Rectal smooth muscle tissue (tissue), 1 donor: Measurements from ENCODE around the gene PLA2G4E.

Experiments
- H3K27ac ChIP-seq: one replicate; pipeline ENCODE4 v1.7.0; 2013; ENCODE audit warnings: low read depth, low read length, inconsistent platforms
- H3K27me3 ChIP-seq: one replicate; pipeline ENCODE4 v1.7.0; 2013; ENCODE audit warnings: low read length; ENCODE audit not compliant: control insufficient read depth, insufficient read depth
- H3K36me3 ChIP-seq: one replicate; pipeline ENCODE4 v1.7.0; 2013; ENCODE audit warnings: low read length; ENCODE audit not compliant: control insufficient read depth, insufficient read depth
- H3K4me1 ChIP-seq: one replicate; pipeline ENCODE4 v1.7.0; 2013; ENCODE audit warnings: low read length; ENCODE audit not compliant: control insufficient read depth, insufficient read depth
- H3K4me3 ChIP-seq: one replicate; pipeline ENCODE4 v1.7.0; 2013; ENCODE audit warnings: low read length
- H3K9ac ChIP-seq: one replicate; pipeline ENCODE4 v1.7.0; 2013; ENCODE audit warnings: low read length

PLA2G4E gene

DNA sequence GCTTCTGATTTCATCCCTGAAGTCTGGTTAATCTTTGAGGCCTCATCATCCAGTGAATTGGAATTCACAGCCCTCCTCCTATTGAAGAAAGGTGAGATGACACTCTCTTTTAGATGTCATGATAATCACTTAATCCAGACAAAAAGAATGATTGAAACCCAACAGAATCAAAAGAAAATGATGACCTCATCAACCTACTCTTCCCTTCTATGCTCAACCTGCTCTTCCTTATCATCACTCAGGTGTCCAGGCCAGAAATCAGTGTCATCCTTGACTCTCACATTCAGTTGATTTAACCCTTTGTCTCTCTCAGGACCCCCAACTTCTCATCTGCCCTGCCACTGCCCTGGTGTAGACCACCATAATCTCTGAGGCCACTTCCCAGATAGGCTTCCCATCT lies 11.8 kb downstream of the PLA2G4E start:
- no peak overlapping the region for H3K4me3 ChIP-seq
- no peaks in the 10 kb centered on the region for H3K36me3 ChIP-seq
- H3K4me1 ChIP-seq = no peaks in the 10 kb centered on the region
- H3K27me3 ChIP-seq = no peaks in the 10 kb centered on the region
- no peak overlapping the region for H3K27ac ChIP-seq
- no peak overlapping the region for H3K9ac ChIP-seq

DNA sequence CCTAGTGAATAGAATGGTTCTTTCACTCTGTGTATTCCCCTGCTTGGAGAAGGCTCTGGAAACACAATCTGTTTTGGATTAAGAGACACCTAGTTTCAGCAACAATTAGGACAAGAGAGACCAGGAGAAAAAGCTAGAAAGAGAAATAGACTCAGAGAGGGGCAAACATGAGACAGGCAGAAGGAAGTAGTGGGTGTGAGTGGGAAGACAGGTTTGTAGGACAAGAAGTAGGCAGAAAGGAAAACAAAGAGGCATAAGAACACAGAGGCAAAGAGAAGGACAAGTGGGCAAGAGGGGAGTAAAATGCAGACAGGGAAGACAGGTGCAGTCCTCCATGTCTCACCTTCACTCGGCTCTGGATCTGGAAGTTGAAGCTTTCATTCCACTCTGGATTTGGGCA lies 13.5 kb downstream of the PLA2G4E start:
- Histone ChIP-seq H3K27ac (no peak overlapping the region), H3K36me3 (no peaks in the 10 kb centered on the region), H3K4me3 (no peak overlapping the region), H3K4me1 (no peaks in the 10 kb centered on the region), H3K27me3 (no peaks in the 10 kb centered on the region), H3K9ac (no peak overlapping the region)

DNA sequence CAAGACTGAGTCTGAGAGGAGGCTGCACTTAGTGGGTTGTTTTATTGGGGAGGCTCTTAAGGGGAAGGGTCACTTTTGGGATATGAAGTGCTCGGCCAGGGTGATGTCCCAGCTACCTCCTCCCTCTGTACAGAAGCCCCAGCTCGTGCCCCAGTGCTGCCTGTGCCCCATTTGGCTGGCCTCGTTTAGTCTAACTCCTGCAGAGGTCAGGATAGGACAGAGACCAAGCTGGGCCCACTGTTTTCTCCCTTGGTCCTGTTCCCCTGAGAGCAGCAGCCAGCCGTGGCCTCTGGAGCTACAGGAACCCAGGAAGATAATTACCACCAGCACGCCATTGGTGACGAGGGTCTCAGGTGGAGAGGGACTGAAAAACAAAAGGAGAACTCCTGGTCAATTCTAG lies 18.5 kb downstream of the PLA2G4E start:
- H3K4me3 ChIP-seq = no peak overlapping the region
- no peaks in the 10 kb centered on the region for H3K27me3 ChIP-seq
- H3K36me3 ChIP-seq = no peaks in the 10 kb centered on the region
- H3K4me1 ChIP-seq = no peaks in the 10 kb centered on the region
- no peak overlapping the region for H3K27ac ChIP-seq
- no peak overlapping the region for H3K9ac ChIP-seq

DNA sequence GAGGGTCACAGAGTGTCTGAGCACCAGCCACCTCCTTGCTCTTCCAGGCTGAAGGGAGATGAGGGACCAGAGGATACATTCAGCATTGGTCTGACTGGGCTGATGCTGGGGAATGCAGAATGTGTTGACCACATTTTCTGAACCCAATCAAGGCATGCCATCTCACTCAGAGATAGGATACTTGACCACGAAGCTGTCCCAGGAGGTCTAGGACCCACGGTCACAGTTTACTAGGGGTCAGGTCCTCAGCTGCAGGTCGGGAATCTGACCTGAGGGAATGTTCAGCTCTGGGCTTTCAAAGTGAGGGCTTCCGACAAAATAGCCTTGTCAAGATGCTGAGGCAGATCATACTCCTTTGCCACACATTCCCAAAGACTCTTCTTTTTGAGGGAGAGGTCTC lies 19.6 kb downstream of the PLA2G4E start:
- Histone ChIP-seq H3K9ac (no peak overlapping the region), H3K27me3 (no peaks in the 10 kb centered on the region), H3K4me3 (no peak overlapping the region), H3K36me3 (no peaks in the 10 kb centered on the region), H3K4me1 (no peaks in the 10 kb centered on the region), H3K27ac (no peak overlapping the region)

DNA sequence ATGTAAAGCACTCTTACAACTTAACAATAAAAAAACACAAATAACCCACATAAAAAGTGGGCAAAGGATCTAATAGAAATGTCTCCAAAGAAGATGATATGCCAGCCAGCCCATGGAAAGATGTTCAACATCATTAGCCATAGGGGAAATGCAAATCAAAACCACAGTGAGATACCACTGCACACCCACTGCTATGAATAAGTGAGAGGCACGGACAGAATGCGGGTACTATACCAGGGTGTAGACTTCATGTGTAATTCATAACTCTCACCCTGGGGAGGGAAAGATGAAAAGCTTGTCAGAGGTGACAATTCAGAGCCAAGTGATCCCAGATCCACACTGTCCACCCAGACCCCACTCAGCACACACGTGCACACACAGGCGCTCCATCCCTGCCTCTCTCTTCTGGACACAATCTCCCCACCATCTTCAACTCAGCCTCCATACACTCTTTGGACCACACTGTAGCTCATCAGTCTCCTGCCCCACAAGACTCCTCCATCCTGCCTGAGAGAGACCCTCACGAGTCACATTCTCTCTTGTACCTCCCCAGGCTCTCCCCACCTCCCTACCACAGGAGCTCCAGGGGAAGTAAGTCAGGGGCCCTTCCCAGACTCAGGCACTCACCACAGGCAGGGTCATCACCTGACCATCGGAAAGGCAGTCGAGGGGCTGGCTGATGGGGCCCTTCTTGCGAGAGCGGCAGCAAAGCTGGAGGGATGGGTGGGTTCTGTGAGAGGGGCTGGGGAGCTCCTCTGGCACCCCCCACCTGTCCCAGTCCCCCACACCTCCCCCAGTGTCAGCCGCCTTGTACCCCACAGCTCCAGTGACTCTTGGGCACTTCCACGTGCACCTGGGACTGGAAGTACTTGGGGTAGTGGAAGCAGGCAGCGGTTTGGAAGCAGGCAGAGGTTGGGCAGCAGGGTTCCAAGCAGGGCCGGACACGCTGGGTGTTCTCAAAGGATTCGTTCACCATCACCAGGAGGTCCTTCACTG lies 21.3 kb downstream of the PLA2G4E start:
- Histone ChIP-seq H3K27me3 (no peaks in the 10 kb centered on the region), H3K36me3 (no peaks in the 10 kb centered on the region), H3K9ac (no peak overlapping the region), H3K4me1 (no peaks in the 10 kb centered on the region), H3K4me3 (no peak overlapping the region), H3K27ac (no peak overlapping the region)

DNA sequence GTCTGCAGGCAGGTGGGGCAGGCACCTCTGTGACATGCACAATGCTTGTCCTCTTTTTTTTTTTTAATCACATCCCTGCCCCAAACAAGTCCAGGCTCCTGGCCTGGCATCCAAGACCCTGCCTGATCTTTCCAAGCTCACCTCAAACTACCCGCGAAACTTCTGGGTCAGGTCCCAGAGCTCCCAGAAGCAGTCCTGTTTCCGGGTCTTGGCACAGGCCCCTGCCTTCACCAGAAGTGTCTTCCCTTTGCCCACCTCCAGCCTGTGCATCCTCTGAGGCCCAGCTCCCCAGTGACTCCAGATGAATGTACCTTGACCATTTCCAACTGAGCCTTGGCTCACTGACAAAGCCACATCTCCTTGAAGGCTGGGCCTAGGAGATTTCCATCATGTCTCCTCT lies 23.0 kb downstream of the PLA2G4E start:
- H3K4me3 ChIP-seq = no peak overlapping the region
- no peaks in the 10 kb centered on the region for H3K36me3 ChIP-seq
- no peak overlapping the region for H3K9ac ChIP-seq
- no peaks in the 10 kb centered on the region for H3K27me3 ChIP-seq
- no peaks in the 10 kb centered on the region for H3K4me1 ChIP-seq
- no peak overlapping the region for H3K27ac ChIP-seq

DNA sequence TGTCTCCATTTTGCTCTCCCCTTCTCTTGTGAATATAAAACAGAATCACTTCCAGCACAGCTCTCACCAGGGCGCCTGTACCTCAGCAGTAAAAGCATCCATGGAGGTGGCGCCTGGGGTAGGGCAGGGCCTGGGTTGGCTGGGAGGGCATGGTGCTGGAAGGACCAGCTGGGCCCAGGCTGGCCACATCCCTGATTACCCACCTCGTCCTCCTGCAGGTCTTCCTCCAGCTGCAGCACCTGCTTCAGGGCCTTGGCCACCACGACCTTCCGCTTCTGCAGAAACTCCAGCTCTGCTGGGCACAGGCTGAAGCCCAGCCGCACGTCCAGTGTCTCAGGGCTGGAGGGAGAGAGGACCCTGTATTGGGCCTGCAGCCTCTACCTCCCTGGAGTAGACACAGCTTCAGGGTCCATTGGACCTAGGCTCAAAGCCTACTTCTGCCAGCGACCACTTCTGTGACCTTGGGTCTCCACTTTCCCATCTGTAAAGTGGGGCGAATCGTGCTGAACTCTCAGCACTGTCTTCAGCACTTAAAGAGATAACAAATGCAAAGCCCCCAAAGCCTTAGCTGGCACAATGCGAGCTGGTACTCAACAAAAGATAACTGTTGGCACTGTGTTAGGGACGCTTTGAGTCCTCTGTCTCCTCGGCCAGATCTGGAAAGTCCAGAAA lies 23.8 kb downstream of the PLA2G4E start:
- no peaks in the 10 kb centered on the region for H3K27me3 ChIP-seq
- H3K27ac ChIP-seq = no peak overlapping the region
- no peaks in the 10 kb centered on the region for H3K4me1 ChIP-seq
- H3K9ac ChIP-seq = no peak overlapping the region
- no peaks in the 10 kb centered on the region for H3K36me3 ChIP-seq
- H3K4me3 ChIP-seq = no peak overlapping the region

DNA sequence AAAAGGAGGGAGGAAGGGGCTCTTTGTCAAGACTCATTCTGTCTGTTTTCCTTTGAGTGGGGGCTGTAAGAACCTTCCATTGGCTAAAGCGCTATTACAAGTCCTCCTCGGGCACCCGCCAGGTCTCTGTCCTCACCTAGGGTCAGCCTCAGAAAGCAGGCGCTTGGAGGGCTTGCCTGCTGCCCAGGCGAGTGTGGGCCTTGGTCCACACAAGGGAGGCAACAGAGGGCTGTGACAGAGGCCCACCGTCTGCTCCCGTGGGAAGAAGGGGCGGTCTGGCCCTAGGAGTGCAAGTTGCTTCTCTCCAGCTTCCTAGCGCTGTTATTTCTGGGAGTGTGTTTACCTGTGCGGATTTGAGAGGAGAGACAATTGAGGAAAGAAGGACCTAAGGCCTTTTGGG lies 24.5 kb downstream of the PLA2G4E start:
- H3K4me3 ChIP-seq = no peak overlapping the region
- no peak overlapping the region for H3K27ac ChIP-seq
- no peak overlapping the region for H3K9ac ChIP-seq
- H3K36me3 ChIP-seq = no peaks in the 10 kb centered on the region
- H3K27me3 ChIP-seq = no peaks in the 10 kb centered on the region
- no peaks in the 10 kb centered on the region for H3K4me1 ChIP-seq

DNA sequence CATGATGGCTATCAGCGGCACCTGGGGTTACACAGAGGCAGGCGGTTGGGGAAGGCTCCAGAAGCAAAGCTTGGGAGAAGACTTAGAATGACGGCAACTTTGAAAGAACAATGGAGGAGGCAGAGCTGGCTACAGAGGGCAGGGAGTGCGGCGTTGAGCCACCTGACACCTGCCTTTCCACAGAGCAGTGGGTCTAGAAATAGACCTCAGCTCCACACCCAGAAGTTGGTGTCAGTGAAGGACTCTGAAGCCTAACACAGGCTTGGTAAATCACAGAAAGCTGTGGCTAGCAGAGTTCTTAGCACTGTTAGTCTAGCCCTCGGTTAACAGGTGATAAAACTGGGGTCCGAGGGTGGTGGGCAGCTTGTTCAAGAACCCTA lies 25.4 kb downstream of the PLA2G4E start:
- Histone ChIP-seq H3K4me3 (no peak overlapping the region), H3K36me3 (no peaks in the 10 kb centered on the region), H3K4me1 (no peaks in the 10 kb centered on the region), H3K27ac (no peak overlapping the region), H3K27me3 (no peaks in the 10 kb centered on the region), H3K9ac (no peak overlapping the region)

DNA sequence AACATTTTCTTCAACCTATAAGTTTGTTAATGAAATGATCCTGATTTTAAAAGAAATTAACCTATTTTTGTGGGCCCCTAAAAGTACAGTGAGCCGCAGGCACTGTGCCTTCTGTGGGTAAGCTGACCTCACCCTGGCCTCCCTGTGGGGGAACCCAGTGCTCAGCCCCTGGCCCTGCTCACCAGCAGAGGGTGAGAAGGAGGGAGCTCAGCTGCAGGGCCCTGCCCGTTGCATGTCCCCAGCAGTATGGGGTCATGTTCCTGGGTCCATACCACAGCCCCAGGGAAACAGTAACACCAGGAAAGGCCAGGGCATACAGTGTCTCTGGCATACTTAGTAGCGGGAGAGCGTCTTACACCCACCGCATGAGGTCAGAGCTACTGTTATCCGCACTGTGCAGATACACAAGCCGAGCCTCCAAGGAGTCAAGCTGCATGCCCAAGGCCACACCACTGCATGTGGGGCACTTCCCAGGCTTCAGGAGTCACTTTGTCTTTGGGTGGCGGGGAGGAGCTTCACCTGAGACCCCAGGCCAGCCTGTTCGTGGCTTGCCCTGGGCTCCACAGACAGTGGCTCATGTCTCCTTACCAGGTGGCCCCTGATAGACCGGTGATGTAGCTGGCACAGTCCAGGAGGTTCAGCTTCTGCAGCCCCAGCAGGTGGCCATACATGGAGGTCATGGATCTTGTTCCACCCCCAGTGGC lies 25.9 kb downstream of the PLA2G4E start:
- no peaks in the 10 kb centered on the region for H3K36me3 ChIP-seq
- H3K9ac ChIP-seq = no peak overlapping the region
- H3K4me3 ChIP-seq = no peak overlapping the region
- H3K27me3 ChIP-seq = no peaks in the 10 kb centered on the region
- H3K27ac ChIP-seq = no peak overlapping the region
- H3K4me1 ChIP-seq = no peaks in the 10 kb centered on the region

DNA sequence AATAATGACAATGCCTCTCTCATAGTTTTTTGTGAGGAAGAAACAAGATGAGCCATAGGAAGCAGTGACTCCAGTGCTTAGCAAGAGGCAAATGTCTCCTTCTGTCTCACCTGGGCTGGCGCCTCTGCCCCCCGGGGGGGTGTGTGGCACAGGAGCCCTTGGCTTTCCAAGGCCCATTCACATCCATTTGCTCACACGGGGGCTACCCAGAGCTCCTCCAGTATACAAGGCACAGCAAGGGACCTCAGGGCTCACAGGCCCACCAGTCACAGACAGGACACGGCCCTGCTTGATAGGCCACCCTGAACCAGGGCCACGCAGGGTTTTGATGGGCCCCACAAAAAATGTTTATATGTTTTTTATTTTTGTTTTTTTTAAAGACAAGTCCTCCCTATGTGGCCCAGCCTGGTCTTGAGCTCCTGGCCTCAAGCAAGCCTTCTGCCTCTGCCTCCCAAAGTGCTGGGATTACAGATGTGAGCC lies 26.6 kb downstream of the PLA2G4E start:
- Histone ChIP-seq H3K27me3 (no peaks in the 10 kb centered on the region), H3K9ac (no peak overlapping the region), H3K4me1 (no peaks in the 10 kb centered on the region), H3K36me3 (no peaks in the 10 kb centered on the region), H3K4me3 (no peak overlapping the region), H3K27ac (no peak overlapping the region)

DNA sequence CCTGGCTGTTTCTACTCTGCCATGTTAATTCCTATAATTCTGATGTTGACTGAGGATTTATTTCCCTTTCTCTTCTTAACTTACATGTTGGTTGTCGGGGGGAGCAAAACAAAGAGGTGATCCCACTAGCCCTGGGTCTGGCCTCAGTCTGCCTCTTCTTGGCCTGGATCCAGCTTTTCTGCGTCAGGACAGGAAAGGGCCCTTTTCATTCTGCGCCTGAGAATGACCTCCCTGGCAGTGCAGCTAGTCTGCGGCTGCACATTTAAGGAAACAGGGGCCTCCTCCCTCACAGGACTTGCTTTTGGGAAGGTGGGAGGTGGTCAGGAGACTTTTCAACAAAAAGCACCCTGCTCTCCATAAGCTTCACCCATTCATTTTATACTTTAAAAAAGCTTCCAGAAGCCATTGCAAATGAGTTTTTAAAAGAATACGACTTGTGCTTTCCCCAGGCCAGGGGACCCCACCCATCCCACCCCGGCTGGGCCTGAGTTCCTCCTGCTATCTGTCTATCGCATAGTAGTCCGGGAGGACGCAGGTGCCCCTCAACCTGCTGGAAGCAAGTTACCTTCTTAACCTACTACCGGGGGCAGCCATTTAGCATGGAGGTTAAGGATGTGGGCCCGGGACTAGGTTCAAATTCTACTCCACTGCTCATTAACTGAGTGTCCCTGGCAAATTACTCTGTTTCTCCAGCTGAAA lies 27.2 kb downstream of the PLA2G4E start:
- no peak overlapping the region for H3K4me3 ChIP-seq
- no peaks in the 10 kb centered on the region for H3K36me3 ChIP-seq
- H3K27me3 ChIP-seq = no peaks in the 10 kb centered on the region
- no peak overlapping the region for H3K9ac ChIP-seq
- H3K27ac ChIP-seq = no peak overlapping the region
- no peaks in the 10 kb centered on the region for H3K4me1 ChIP-seq
